HG03097 (cell line): ENCODE results near the gene CEMIP.

Experiments
- ATAC-seq: cut with Tn5 transposase; IDR thresholded peaks from one replicate; pipeline ENCODE4 v1.9.1; 2021; ENCODE audit not compliant: unreplicated experiment, low FRiP score

Gene CEMIP

DNA sequence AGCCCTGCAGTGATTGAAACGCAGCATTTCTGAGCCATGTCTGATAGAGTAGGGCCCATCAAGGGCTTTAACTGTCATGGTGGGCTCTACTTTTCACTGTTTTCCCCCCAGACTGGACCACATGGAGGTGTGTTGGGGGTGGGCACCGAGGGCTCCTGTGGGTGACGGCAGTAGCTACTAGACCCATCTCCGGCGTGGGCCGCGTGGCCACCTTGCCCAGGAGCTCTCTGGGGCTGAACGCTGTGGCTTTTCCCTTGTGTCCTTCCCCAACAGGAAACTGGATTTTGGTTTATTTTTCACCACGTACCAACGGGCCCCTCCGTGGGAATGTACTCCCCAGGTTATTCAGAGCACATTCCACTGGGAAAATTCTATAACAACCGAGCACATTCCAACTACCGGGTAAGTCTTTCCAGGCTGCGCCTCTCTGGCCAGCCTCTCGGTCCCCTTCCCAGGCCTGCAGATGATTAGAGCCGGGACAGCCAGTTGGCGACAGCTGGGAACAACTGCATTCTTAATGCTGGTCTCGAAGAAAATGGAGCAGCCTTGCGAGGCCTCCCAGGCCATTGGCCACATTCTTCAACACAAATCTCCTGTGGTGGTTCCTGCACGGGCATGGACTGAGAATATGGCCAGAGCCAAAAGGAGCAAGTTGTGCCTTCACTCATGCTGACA lies 142.7 kb downstream of the CEMIP start:
- ATAC-seq, result no peak

DNA sequence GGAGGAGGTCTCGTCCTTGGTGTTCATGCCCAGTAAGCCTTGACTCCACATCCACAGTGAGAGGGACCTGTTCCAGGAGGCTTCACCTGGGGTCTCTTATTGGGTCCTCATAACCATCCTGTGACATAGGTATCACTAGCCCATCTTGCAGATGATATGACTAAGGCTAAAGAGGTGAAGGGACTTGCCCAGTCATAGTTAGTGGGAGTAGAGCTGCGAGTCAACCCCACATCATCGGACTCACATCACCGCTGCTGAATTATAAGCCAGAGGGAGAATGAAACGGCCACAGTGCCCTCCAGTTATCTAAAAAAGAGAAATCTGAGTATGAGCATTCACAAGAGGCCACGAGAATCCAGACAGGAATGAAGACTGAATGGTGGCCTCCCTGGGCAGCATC lies 144.5 kb downstream of the CEMIP start:
- no peak for ATAC-seq

- ATAC-seq, result no peak
Observed at GRCh38 chr15:80924278-80924677, 145.1 kb downstream of the CEMIP start.

GRCh38 chr15:80925597-80926059 lies 146.5 kb downstream of the CEMIP start:
- ATAC-seq, result no peak

DNA sequence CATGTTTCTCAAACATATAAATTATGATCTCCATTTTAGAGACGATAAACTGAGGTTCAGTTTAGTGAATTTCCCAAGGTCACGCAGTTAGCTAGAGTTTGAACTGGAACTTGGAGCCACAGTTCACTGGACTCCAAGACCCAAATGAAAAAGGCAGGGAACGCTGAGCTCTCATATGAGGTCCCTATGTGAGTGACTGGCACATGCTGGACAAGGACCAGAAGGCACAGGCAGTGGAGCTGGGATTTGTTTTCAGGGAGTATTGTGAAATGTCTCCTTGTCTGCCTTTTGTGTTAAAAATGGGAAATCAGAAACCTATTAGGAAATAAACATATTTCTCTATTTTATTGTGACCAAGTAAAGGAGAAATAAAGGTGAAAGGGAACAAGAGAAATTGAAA lies 147.0 kb downstream of the CEMIP start:
- ATAC-seq, result no peak

- ATAC-seq, result no peak
Observed at GRCh38 chr15:80929225-80929624, 150.1 kb downstream of the CEMIP start.

DNA sequence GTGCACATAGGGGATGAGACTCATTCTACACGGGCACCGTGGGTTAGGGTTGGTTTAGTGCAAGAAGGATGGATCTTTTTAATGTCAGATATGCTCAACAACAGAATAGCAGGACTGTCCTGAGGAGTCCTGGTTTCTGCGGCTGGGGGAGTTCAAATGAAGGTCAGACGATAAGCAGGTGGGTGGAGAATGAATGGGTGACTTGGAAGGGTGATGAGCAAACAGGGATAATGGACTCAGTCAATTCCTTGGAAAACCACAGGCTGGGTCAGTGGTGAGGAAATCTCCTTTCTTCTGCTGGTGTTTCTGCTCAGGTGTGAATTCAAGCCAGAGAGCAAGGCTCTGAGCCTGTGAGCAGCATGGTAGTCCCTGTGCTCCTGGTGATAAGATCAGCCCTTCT lies 150.5 kb downstream of the CEMIP start:
- no peak for ATAC-seq

GRCh38 chr15:80931191-80931590 lies 152.0 kb downstream of the CEMIP start:
- no peak for ATAC-seq

DNA sequence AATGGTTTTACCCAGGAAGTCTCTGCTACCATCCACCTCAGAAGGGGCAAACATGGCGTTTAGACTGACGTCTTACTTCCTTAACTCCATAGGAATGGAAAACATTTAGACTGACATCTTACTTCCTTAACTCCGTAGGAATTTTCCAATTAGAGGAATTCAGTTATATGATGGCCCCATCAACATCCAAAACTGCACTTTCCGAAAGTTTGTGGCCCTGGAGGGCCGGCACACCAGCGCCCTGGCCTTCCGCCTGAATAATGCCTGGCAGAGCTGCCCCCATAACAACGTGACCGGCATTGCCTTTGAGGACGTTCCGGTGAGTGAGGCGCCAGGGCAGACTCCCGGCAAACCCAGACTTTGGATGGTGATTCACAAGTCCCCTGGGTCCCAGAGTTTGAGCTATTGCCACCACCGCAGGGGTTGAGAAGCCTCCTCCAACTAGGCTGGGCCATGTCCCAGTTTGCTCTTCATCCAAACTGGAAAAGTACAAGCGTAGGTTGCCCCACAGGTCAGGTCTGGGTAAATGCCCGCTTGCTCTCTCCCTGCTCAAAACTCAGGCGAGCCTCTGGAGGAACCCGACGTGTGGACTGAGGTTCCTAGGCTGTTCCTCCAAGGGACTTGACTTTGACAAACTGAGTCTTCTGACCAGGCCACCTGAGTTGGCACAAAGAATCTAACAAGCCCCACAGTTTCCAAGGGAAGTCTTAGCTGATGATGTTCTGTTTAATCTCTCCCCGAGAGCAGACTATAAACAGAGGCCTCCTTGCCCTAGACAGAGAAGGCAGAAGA lies 152.7 kb downstream of the CEMIP start:
- no peak for ATAC-seq

DNA sequence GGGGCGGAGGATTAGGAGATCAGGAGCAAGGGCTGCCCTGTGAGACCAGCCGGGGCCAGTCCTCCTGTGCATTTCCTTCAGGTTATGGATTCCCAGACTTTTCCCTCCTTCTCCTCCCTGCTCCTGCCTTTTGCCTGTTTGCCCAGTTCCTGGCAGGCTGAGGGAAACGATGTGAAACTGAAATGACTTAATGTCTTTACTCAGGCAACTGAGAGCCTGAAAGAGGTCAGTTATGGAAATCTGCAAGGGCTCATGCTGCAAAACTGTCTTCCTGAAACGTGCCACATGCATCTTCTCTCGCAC lies 153.3 kb downstream of the CEMIP start:
- ATAC-seq, result no peak

- ATAC-seq, result no peak
Observed at GRCh38 chr15:80932989-80933388, 153.8 kb downstream of the CEMIP start.

DNA sequence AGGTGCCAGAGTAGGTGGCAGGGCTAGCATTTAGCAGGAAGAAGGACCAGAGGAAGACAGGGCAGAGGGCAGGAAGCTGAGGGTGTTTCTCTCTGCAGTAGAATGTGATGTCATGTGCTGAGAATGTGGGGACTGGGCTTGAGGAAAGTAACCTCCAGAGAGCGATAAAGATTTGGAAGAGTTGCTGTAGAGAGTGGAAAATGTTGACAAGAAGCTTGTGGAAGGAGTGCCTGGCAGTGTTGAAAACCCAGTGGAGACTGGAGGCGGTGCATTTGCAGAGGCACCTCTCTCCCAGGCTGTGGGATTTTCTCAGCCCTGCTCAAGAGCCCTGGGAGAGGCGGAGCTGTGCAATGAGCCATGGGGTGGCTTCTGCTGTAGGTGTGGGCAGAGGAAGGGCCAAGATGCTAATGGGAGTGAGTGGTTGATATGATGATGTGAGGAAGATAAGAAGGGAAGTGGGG lies 155.6 kb downstream of the CEMIP start:
- ATAC-seq, result no peak

- ATAC-seq, result no peak
Observed at GRCh38 chr15:80936288-80937078, 157.3 kb downstream of the CEMIP start.

- no peak for ATAC-seq
Observed at GRCh38 chr15:80937718-80938117, 158.5 kb downstream of the CEMIP start.

GRCh38 chr15:80939216-80939615 lies 160.0 kb downstream of the CEMIP start:
- no peak for ATAC-seq

DNA sequence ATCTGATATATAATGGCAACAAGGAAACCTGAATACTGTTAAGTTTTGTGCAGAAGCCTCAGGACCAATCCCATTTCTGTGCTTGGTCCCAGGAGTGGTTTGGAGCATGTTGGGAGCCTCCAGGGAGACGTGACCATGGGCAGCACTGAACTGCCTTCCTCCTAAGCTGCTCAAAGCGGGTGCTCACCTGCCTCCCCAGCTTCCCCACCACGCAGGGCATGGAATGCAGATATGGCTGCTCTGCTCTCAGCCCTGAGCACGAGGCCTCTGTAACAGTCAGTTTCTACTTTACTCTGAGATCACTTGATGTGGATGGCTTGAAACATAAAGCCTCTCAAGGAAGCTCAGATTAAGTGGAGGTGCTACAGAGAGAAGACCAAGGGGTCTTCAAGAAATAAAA lies 161.2 kb downstream of the CEMIP start:
- no peak for ATAC-seq

DNA sequence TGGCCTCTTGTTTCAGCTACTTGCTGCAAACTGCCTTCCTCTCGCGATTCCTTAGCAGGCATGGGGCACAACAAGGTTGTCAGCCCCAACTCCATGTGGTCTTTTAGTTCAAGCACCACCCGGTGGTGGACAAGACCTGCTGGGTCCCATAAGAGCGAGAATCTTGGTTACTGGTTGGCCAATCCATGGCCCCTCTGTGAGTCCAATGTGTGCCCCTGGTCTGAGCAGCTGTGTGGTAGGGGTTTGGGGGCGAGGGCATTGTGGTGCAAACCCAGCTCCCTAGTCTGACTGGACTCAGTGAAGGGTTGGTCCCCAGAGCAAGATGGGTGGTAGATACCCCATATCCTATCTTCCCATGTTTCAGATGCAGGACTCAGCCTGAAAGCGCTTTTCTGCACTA lies 161.7 kb downstream of the CEMIP start:
- no peak for ATAC-seq

DNA sequence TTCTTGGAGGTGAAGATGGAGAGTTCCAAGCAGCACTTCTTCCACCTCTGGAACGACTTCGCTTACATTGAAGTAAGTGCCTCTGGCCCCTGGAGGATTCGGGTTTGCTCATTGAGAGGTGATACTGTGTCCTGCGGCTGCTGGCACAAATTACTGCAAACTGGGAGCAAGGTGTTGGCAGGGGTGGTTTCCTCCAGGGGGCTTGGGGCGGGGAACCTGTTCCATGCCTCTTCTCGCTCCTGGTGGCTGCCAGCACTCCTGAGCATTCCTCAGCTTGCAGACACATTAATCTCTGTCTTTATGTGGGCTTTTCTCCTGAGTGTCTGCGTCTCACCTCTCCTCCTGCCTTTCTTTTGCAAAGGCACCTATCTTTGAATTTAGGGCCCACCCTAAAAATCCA lies 163.1 kb downstream of the CEMIP start:
- ATAC-seq, result no peak

GRCh38 chr15:80942746-80943565 lies 163.8 kb downstream of the CEMIP start:
- ATAC-seq, result no peak

GRCh38 chr15:80944818-80945217 lies 165.6 kb downstream of the CEMIP start:
- ATAC-seq, result no peak

DNA sequence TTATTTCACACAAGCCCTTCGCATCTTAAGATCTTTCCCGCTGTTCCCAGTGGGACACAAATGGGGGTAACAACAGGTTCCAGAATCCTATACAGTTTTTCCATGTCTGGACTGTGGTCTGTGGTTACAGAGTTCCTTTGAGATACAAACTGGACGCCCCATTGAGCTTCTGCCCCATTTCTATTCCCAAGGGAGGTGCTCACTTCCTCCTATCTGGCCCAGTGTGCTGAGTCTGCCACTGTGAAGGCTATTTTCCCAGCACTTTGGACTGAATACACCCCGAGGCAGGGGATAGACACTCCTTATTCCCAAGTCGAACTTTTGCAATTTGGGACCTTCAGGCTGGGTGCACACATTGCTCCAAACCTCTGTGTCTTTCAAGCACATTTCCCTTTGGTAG lies 166.4 kb downstream of the CEMIP start:
- no peak for ATAC-seq
